Subcutaneous abdominal adipose tissue (tissue), 5 donors: ENCODE data around the gene NXNL1.
A peak's percentile ranks its signal among the peaks of the same experiment; 100 is the strongest.
"Not testable (repeated sequence)": the region's sequence is repeated elsewhere in the genome, so short reads cannot be mapped to it uniquely, and the experiment has no call there.

ENCODE experiments used
- H3K27ac ChIP-seq: one replicate; pipeline ENCODE4 v1.7.0; 2013; ENCODE audit warnings: low read depth, mild to moderate bottlenecking, inconsistent platforms, low read length, moderate library complexity
- H3K27me3 ChIP-seq, 5 donors: one replicate each; pipeline ENCODE4 v1.7.0; 2013; ENCODE audit warnings: low read length in 5 of 5, inconsistent platforms in 1 of 5; ENCODE audit not compliant: control insufficient read depth in 5 of 5, insufficient read depth in 4 of 5
- H3K36me3 ChIP-seq, 5 donors: one replicate each; pipeline ENCODE4 v1.7.0; 2013; ENCODE audit warnings: low read length in 5 of 5; ENCODE audit not compliant: control insufficient read depth in 5 of 5, insufficient read depth in 5 of 5
- H3K4me1 ChIP-seq, 5 donors: one replicate each; pipeline ENCODE4 v1.7.0; 2013; ENCODE audit warnings: low read length in 5 of 5, mild to moderate bottlenecking in 3 of 5, moderate library complexity in 1 of 5; ENCODE audit not compliant: control insufficient read depth in 5 of 5, insufficient read depth in 5 of 5
- H3K4me3 ChIP-seq, 5 donors: one replicate each; pipeline ENCODE4 v1.7.0; 2013; ENCODE audit warnings: low read length in 5 of 5, low read depth in 1 of 5
- H3K9ac ChIP-seq, 5 donors: one replicate each; pipeline ENCODE4 v1.7.0; 2013; ENCODE audit warnings: low read length in 5 of 5, mild to moderate bottlenecking in 4 of 5, moderate library complexity in 3 of 5
- H3K9me3 ChIP-seq, 5 donors: one replicate each; pipeline ENCODE4 v1.7.0; 2013; ENCODE audit warnings: low read length in 5 of 5; ENCODE audit not compliant: control insufficient read depth in 5 of 5
- donor health status: healthy.
- donor health status: healthy.
- donor health status: healthy.
- donor health status: healthy.
- donor health status: healthy.

Gene NXNL1

GRCh38 chr19:17499025-17499424 lies 38.3 kb upstream of the NXNL1 start:
- not testable (repeated sequence) for H3K27me3 ChIP-seq, H3K9me3 ChIP-seq, H3K9ac ChIP-seq, H3K4me3 ChIP-seq
- Histone ChIP-seq H3K4me1 (peaks cover 6 to 39% (median 24%) of the 10 kb centered on the region in 5 donors), H3K36me3 (peaks cover 0 to 37% (median 29%) of the 10 kb centered on the region in 5 donors), H3K27ac (peak overlapping the region; percentile 84)

DNA sequence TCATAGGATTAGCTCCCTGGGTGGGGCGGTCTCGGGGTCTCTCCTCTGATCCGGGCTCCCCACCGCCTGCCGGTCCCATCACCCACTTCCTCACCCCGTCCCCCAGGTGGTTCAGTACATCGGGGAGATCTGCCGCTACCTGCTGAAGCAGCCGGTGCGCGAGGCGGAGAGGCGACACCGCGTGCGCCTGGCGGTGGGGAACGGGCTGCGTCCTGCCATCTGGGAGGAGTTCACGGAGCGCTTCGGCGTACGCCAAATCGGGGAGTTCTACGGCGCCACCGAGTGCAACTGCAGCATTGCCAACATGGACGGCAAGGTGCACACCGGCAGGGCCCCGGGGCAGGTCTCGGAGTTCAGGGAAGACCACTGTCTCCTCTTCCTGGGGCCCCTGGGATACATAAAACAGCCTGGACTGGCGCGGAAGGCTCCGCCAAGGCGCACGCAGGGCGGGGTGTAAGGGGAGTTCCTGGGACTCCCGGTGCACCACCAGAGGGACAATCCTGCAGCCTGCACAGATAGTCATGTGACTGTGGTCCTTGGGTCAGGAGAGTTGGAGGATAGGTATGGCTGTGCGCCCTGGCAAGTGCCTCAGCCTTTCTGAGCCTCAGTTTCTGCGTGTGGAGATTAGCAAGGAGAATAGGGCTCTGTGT lies 36.5 kb upstream of the NXNL1 start:
- H3K27ac ChIP-seq = no peak overlapping the region
- no peaks in the 10 kb centered on the region for H3K27me3 ChIP-seq
- peaks cover 0 to 33% (median 25%) of the 10 kb centered on the region in 5 donors for H3K36me3 ChIP-seq
- H3K4me1 ChIP-seq = peaks cover 6 to 35% (median 24%) of the 10 kb centered on the region in 5 donors
- H3K9ac ChIP-seq = no peak overlapping the region
- no peaks in the 10 kb centered on the region for H3K9me3 ChIP-seq
- H3K4me3 ChIP-seq = no peak overlapping the region

DNA sequence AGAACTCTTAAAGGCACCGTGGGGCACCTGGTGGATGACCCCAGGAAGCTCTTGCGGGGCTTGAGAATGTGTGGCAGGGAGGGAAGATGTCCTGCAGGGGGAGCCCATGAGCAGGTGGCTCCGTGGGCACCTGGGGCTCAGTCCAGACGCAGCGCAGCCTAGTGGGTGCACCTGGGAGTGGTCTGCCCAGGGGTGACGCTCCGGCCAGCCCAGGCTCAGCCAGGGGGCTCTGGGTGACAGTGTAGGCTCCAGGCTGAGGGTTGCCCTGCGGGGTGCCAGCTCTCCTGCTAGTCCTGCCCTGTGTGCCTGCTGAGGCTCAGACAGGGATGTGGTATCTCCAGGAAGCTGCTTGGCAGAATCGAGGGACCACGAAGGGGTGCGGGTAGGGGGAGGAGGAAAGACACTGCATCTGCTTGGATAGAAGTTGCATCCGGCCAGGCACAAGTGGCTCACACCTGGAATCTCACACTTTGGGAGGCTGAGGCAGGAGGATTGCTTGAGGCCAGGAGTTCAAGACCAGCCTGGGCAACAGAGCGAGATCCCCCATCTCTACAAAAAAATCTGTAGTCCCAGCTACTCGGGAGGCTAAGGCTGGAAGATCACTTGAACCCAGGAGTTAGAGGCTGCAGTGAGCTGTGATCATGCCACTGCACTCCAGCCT lies 35.7 kb upstream of the NXNL1 start:
- Histone ChIP-seq H3K4me3 (no peak overlapping the region), H3K4me1 (peaks cover 6 to 35% (median 28%) of the 10 kb centered on the region in 5 donors), H3K27ac (no peak overlapping the region), H3K27me3 (no peaks in the 10 kb centered on the region), H3K36me3 (peaks cover 0 to 33% (median 25%) of the 10 kb centered on the region in 5 donors), H3K9me3 (no peaks in the 10 kb centered on the region), H3K9ac (no peak overlapping the region)

GRCh38 chr19:17495639-17496296 lies 35.0 kb upstream of the NXNL1 start:
- H3K4me3 ChIP-seq = no peak overlapping the region
- H3K27me3 ChIP-seq = no peaks in the 10 kb centered on the region
- no peaks in the 10 kb centered on the region for H3K9me3 ChIP-seq
- peaks cover 0 to 27% (median 21%) of the 10 kb centered on the region in 5 donors for H3K36me3 ChIP-seq
- H3K4me1 ChIP-seq = peaks cover 6 to 35% (median 28%) of the 10 kb centered on the region in 5 donors
- H3K9ac ChIP-seq = no peak overlapping the region
- no peak overlapping the region for H3K27ac ChIP-seq

DNA sequence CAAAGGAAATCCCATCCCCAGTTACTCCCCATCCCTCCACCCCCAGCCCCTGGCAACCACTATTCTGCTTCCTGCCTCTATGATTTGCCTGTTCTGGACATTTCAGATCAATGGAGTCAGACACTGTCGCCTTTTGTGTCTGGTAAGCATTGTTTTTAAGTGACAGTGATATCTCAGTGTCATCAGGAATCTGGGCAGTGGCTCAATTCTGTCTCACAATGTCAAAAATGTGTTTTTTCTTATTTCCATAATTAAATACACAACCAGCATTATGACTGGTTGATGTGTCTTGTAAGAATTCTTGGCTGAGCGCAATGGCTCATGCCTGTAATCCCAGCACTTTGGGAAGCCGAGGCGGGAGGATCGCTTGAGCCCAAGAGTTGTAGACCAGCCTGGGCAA lies 30.6 kb upstream of the NXNL1 start:
- Histone ChIP-seq H3K9me3 (no peaks in the 10 kb centered on the region), H3K4me3 (no peak overlapping the region), H3K4me1 (peaks cover 4 to 45% (median 30%) of the 10 kb centered on the region in 5 donors), H3K36me3 (peaks cover 0 to 25% (median 15%) of the 10 kb centered on the region in 5 donors), H3K9ac (no peak overlapping the region), H3K27ac (peak overlapping the region; percentile 74), H3K27me3 (no peaks in the 10 kb centered on the region)

GRCh38 chr19:17490411-17490810 lies 29.7 kb upstream of the NXNL1 start:
- no peak overlapping the region for H3K4me3 ChIP-seq
- no peaks in the 10 kb centered on the region for H3K27me3 ChIP-seq
- H3K9ac ChIP-seq = no peak overlapping the region
- H3K4me1 ChIP-seq = peaks cover 4 to 39% (median 22%) of the 10 kb centered on the region in 5 donors
- no peaks in the 10 kb centered on the region for H3K9me3 ChIP-seq
- H3K36me3 ChIP-seq = peaks cover 0 to 32% (median 14%) of the 10 kb centered on the region in 5 donors
- H3K27ac ChIP-seq = peak overlapping the region; percentile 74

DNA sequence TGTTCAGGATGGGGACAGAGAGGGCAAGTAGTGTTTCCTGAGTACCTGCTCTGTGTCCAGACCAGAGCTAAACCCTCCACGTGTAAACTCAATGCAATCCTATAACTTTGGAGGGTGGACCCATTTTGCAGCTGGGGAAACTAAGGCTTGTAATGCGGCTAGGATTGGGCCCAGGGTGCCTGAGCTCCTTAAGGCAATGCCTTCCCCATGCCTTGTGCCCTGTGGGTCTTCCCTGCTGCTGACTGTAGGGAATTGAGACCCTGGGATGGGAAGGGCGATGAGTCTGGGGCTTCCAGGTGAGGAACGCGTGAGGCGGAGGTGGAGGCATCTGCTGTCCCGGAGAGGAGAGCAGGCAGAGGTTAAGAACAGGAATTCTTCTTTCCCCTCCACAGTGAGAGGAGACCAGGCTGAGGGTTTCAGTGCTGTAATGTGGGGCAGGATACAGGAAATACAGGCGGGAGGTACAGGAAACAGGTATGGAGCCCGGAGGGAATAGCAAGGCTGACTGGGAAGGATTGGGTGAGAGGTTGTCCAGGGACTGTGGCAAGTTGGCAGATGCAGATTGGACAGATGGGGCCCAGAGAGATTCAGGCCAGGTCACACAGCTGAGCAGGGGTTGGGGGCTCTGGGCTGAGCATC lies 28.8 kb upstream of the NXNL1 start:
- H3K27ac ChIP-seq = peak overlapping the region; percentile 74
- no peaks in the 10 kb centered on the region for H3K27me3 ChIP-seq
- H3K4me3 ChIP-seq = peak overlapping the region in 3 of 5 donors; percentile 15 to 45 (median 27)
- H3K9ac ChIP-seq = peak overlapping the region in 2 of 5 donors; percentile 45 to 55
- H3K4me1 ChIP-seq = peaks cover 4 to 39% (median 22%) of the 10 kb centered on the region in 5 donors
- H3K9me3 ChIP-seq = no peaks in the 10 kb centered on the region
- H3K36me3 ChIP-seq = peaks cover 0 to 32% (median 14%) of the 10 kb centered on the region in 5 donors

GRCh38 chr19:17488593-17489391 lies 28.1 kb upstream of the NXNL1 start:
- Histone ChIP-seq H3K36me3 (peaks cover 0 to 34% (median 15%) of the 10 kb centered on the region in 5 donors), H3K27ac (peak overlapping the region; percentile 74), H3K4me1 (peaks cover 4 to 39% (median 22%) of the 10 kb centered on the region in 5 donors), H3K4me3 (peak overlapping the region in 3 of 5 donors; percentile 43 to 59 (median 52)), H3K9me3 (no peaks in the 10 kb centered on the region), H3K27me3 (no peaks in the 10 kb centered on the region), H3K9ac (peak overlapping the region in 3 of 5 donors; percentile 52 to 69 (median 59))
